OCI-LY7 (cell line): ENCODE data around the gene PHF1. TPM values are rescaled to one million over a fixed set of nuclear protein-coding genes. Genes with fewer than 3 reads are reported as not detected.

Source experiments
- BruUV-seq: library from RNA; stranded (reverse); fragments of 400-500 nt; replicated peaks from 2 replicates; lab custom pipeline; 2021; lab: Mats Ljungman, UMichigan
- CTCF ChIA-PET: fragments of 300-600 bp; sonication (Branson Sonifier 250); formaldehyde crosslinking; loops from one replicate; lab custom pipeline; 2022; ENCODE audit warnings: antibody characterized with exemption; ENCODE audit not compliant: unreplicated experiment; lab: Charles Lee
- POLR2A ChIA-PET: fragments of 300-600 bp; sonication (Branson Sonifier 250); formaldehyde crosslinking; loops from one replicate; lab custom pipeline; 2022; ENCODE audit warnings: antibody characterized with exemption; lab: Charles Lee
- DNase-seq: peaks from one replicate; pipeline ENCODE4 v3.0.0-alpha.2; 2015; ENCODE audit warnings: low spot score
- H2AFZ ChIP-seq: fragments of 200-600 bp; sonication (generic), shearing (Covaris generic); 2 replicates; pipeline ENCODE4 v1.6.1; 2014; ENCODE audit warnings: mild to moderate bottlenecking, antibody characterized with exemption, low read length, moderate library complexity
- H3K27ac ChIP-seq: fragments of 200-600 bp; sonication (generic); 2 replicates; pipeline ENCODE4 v1.5.1; 2014; ENCODE audit warnings: mixed run types, low read depth, mild to moderate bottlenecking, moderate library complexity, low read length, inconsistent platforms; ENCODE audit not compliant: poor library complexity, severe bottlenecking
- H3K36me3 ChIP-seq: fragments of 200-600 bp; sonication (generic); 2 replicates; pipeline ENCODE4 v1.6.1; 2014; ENCODE audit warnings: mild to moderate bottlenecking, antibody characterized with exemption, low read length, moderate library complexity, mixed read lengths; ENCODE audit not compliant: insufficient read depth
- H3K4me1 ChIP-seq: fragments of 200-600 bp; sonication (generic); 2 replicates; pipeline ENCODE4 v1.5.1; 2014; ENCODE audit warnings: mild to moderate bottlenecking, low read length; ENCODE audit not compliant: insufficient read depth, poor library complexity, severe bottlenecking
- H3K4me2 ChIP-seq: fragments of 200-600 bp; sonication (generic); 2 replicates; pipeline ENCODE4 v1.6.1; 2014; ENCODE audit warnings: mild to moderate bottlenecking, low read length
- H3K4me3 ChIP-seq: fragments of 200-600 bp; sonication (generic); 2 replicates; pipeline ENCODE4 v1.5.1; 2014; ENCODE audit warnings: mild to moderate bottlenecking, low read depth, low read length; ENCODE audit not compliant: poor library complexity, severe bottlenecking
- H3K79me2 ChIP-seq: fragments of 200-600 bp; sonication (generic); 2 replicates; pipeline ENCODE4 v1.6.1; 2016; ENCODE audit warnings: low read depth, mild to moderate bottlenecking, low read length, moderate library complexity, mixed read lengths; ENCODE audit not compliant: insufficient read depth
- H3K9me2 ChIP-seq: fragments of 200-600 bp; sonication (generic); 2 replicates; pipeline ENCODE4 v1.6.1; 2016; ENCODE audit warnings: mild to moderate bottlenecking, low read length, mixed read lengths; ENCODE audit not compliant: insufficient read depth
- H3K9me3 ChIP-seq: fragments of 200-600 bp; sonication (generic); 2 replicates; pipeline ENCODE4 v1.6.1; 2014; ENCODE audit warnings: mild to moderate bottlenecking, mixed run types, low read length, mixed read lengths
- H4K20me1 ChIP-seq: fragments of 200-600 bp; sonication (generic); 2 replicates; pipeline ENCODE4 v1.6.1; 2014; ENCODE audit warnings: mild to moderate bottlenecking, antibody characterized with exemption, low read length, moderate library complexity, mixed read lengths; ENCODE audit not compliant: insufficient read depth
- CTCF ChIP-seq: fragments of 200-600 bp; sonication (generic); conservative IDR thresholded peaks from 2 replicates; pipeline ENCODE4 v1.5.1; 2014; ENCODE audit warnings: mild to moderate bottlenecking, antibody characterized with exemption, low read length, moderate library complexity, mixed read lengths
- EZH2phosphoT487 ChIP-seq: fragments of 200-600 bp; sonication (generic); IDR thresholded peaks from 2 replicates; pipeline ENCODE4 v1.6.1; 2018; ENCODE audit warnings: low read depth, borderline replicate concordance, mild to moderate bottlenecking, mixed run types, antibody characterized with exemption, low read length, moderate library complexity, mixed read lengths
- intact Hi-C: fragments of 100-400 bp; cut with micrococcal nuclease; formaldehyde crosslinking; loops from one replicate; pipeline ENCODE4 v1.10.0; 2022; ENCODE audit not compliant: unreplicated experiment
- total RNA-seq, 2 experiments: library from RNA; depleted of rRNA in 1 of 2; stranded (reverse); fragments of >200 nt in 1 of 2; shearing (Covaris generic) in 1 of 2; gene quantifications; 2 replicates each; pipeline ENCODE4 v1.2.3, GENCODE V29; 2014 to 2022

The PHF1 gene
- total RNA-seq, 2 experiments from 2014 or later: 19.9 to 30.2 TPM

GRCh38 chr6:33412140-33413009 is 1.6 kb downstream of the PHF1 start:
- Histone ChIP-seq H3K4me3 (no peak overlapping the region), H3K27ac (peak overlapping the region; percentile 7), H3K4me2 (peak overlapping the region; percentile 97; the same call in 1 of the 2 replicates), H4K20me1 (peaks cover 6% of the 10 kb centered on the region; the same call in 1 of the 2 replicates), H3K79me2 (peaks cover 22% of the 10 kb centered on the region; the same call in 1 of the 2 replicates), H3K9me2 (no peaks in the 10 kb centered on the region), H2AFZ (no peak overlapping the region), H3K4me1 (peaks cover 59% of the 10 kb centered on the region), H3K36me3 (peaks cover 63% of the 10 kb centered on the region), H3K9me3 (no peaks in the 10 kb centered on the region)
- DNase-seq: no peak
- BruUV-seq: no TSS peak
- intact Hi-C loops: loop anchor here (5.0 to 10.0 kb wide), 2 partner anchors 100 to 208 kb away; partner anchors contain the start of genes HSD17B8, RING1, RXRB and SLC39A7
- TF ChIP-seq EZH2phosphoT487: no peak
- POLR2A ChIA-PET: interaction anchor here (0.6 kb wide), 1 partner anchor 72 kb away, joined by 4 read pairs; no protein-coding TSS in a partner anchor
- CTCF ChIA-PET: no interaction called here

DNA sequence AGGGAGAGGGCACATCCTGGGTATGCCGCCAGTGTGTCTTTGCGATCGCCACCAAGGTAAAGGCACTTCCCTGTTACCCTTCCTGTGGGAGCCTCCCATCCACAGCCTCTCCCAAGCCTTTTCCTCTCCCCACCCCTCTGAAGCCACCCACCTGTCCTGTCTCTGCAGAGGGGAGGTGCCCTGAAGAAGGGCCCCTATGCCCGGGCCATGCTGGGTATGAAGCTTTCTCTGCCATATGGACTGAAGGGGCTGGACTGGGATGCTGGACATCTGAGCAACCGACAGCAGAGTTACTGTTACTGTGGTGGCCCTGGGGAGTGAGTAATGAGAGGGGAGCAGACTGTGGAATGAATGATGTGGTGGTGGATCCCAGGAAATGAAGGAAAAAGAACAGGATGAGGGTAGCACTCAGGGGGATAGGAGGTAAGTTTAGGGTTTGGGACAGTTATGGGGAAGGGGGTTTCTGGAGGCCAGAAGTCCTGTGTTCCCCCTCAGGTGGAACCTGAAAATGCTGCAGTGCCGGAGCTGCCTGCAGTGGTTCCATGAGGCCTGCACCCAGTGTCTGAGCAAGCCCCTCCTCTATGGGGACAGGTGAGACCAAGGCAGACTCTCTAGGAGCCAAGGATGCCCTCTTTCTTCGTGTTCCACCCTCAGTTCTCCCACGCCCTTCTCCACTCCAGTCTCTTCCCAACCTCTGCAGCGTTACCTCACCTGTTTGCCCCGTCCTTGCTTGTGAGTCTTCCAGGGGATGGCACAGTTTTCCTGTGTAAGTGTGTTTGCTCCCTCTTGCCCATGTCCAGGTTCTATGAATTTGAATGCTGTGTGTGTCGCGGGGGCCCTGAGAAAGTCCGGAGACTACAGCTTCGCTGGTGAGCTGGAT is 2.7 kb downstream of the PHF1 start:
- Histone ChIP-seq H3K79me2 (peaks cover 26% of the 10 kb centered on the region; the same call in 1 of the 2 replicates), H3K9me3 (no peaks in the 10 kb centered on the region)

More for the DNA sequence above, 2.7 kb downstream of the PHF1 start:
- ChIA-PET POLR2A (interaction anchor here (0.6 kb wide), 1 partner anchor 73 kb away, joined by 4 read pairs; no protein-coding TSS in a partner anchor), CTCF (interaction anchor here (0.6 to 1.0 kb wide), 2 partner anchors 17 to 19 kb away, joined by 3 read pairs; no protein-coding TSS in a partner anchor)
- intact Hi-C loops: loop anchor here (5.0 to 10.0 kb wide), 2 partner anchors 101 to 209 kb away; partner anchors contain the start of genes HSD17B8, RING1, RXRB and SLC39A7
- H3K4me2 ChIP-seq: no peak overlapping the region
- H3K9me2 ChIP-seq: no peaks in the 10 kb centered on the region
- peaks cover 62% of the 10 kb centered on the region for H3K4me1 ChIP-seq
- peak overlapping the region; percentile 62 for H3K27ac ChIP-seq
- no TSS peak for BruUV-seq
- TF ChIP-seq EZH2phosphoT487: no peak
- TF ChIP-seq CTCF: no peak
- no peak overlapping the region for H3K4me3 ChIP-seq
- no peak overlapping the region for H2AFZ ChIP-seq
- no peak for DNase-seq
- peaks cover 52% of the 10 kb centered on the region for H3K36me3 ChIP-seq
- peaks cover 6% of the 10 kb centered on the region; the same call in 1 of the 2 replicates for H4K20me1 ChIP-seq
